Astrocyte (in vitro differentiated cells and primary cell): ENCODE data around the gene BCO1.

Experiments used
- CTCF ChIP-seq: IDR thresholded peaks from 2 replicates; pipeline ENCODE4 v1.5.1; 2011; ENCODE audit warnings: low read depth, mild to moderate bottlenecking, inconsistent platforms, low read length, moderate library complexity; ENCODE audit not compliant: insufficient read depth
- EZH2 ChIP-seq: IDR thresholded peaks from 2 replicates; pipeline ENCODE4 v1.6.1; 2012; ENCODE audit warnings: mild to moderate bottlenecking, low read length, inconsistent platforms; ENCODE audit not compliant: insufficient read depth

- no peak for TF ChIP-seq CTCF
- no peak for TF ChIP-seq EZH2
Observed at GRCh38 chr16:81212830-81213465, 25.5 kb upstream of the BCO1 start.
